HEK293 (cell line): ENCODE data around the gene NAALAD2.

Source experiments
- CTCF ChIA-PET: fragments of 350-600 bp; formaldehyde crosslinking; extraction: SDS; loops from one replicate; lab custom pipeline; 2021; ENCODE audit warnings: antibody characterized with exemption; lab: Yijun Ruan, JAX
- POLR2A ChIA-PET: fragments of 300-600 bp; formaldehyde crosslinking; extraction: SDS; loops from one replicate; lab custom pipeline; 2020; ENCODE audit warnings: antibody characterized with exemption, inconsistent platforms; lab: Yijun Ruan, JAX
- H3K27ac ChIP-seq: fragments of 200-500 bp; sonication (Bioruptor generic); 2 replicates; pipeline ENCODE4 v1.5.1; 2014; ENCODE audit warnings: low read depth, low read length, control low read depth, inconsistent platforms; ENCODE audit errors: extremely low read depth
- H3K36me3 ChIP-seq, 2 experiments: fragments of 200-500 bp in 1 of 2; sonication (Bioruptor generic) in 1 of 2; 1 replicate in 1 of 2; 2 replicates in 1 of 2; pipeline ENCODE4 v1.5.1; 2014 to 2017; ENCODE audit warnings: inconsistent platforms in 2 of 2, low read length in 2 of 2; ENCODE audit not compliant: control insufficient read depth in 2 of 2, insufficient read depth in 1 of 2
- H3K4me1 ChIP-seq: fragments of 200-500 bp; sonication (Bioruptor generic); 2 replicates; pipeline ENCODE4 v1.5.1; 2014; ENCODE audit warnings: mild to moderate bottlenecking, low read length, inconsistent platforms; ENCODE audit not compliant: control insufficient read depth, insufficient read depth
- H3K4me3 ChIP-seq: 2 replicates; pipeline ENCODE4 v1.5.1; 2011; ENCODE audit warnings: low read depth, mild to moderate bottlenecking, control low read depth, low read length, moderate library complexity
- H3K9me3 ChIP-seq: fragments of 200-500 bp; sonication (Bioruptor generic); 2 replicates; pipeline ENCODE4 v1.5.1; 2014; ENCODE audit warnings: low read depth, low read length, inconsistent platforms; ENCODE audit not compliant: control insufficient read depth, insufficient read depth
- GLIS2 ChIP-seq: fragments of 450-650 bp; formaldehyde crosslinking; IDR thresholded peaks from 2 replicates; pipeline ENCODE4 v1.5.1; 2016; ENCODE audit warnings: missing biosample characterization, missing genetic modification characterization
- HOXC10 ChIP-seq: sonication (generic); formaldehyde crosslinking; IDR thresholded peaks from 2 replicates; pipeline ENCODE4 v1.8.1; 2023; ENCODE audit warnings: mild to moderate bottlenecking, missing genetic modification reagents
- KLF17 ChIP-seq: fragments of 450-650 bp; formaldehyde crosslinking; IDR thresholded peaks from 2 replicates; pipeline ENCODE4 v1.5.1; 2016; ENCODE audit warnings: missing biosample characterization, missing genetic modification characterization
- MYNN ChIP-seq: fragments of 450-650 bp; formaldehyde crosslinking; IDR thresholded peaks from 2 replicates; pipeline ENCODE4 v1.5.1; 2016; ENCODE audit warnings: missing biosample characterization, missing genetic modification characterization, borderline replicate concordance
- OVOL3 ChIP-seq: fragments of 450-650 bp; formaldehyde crosslinking; IDR thresholded peaks from 2 replicates; pipeline ENCODE4 v1.5.1; 2016; ENCODE audit warnings: missing biosample characterization, missing genetic modification characterization
- SCRT1 ChIP-seq: fragments of 450-650 bp; formaldehyde crosslinking; IDR thresholded peaks from 2 replicates; pipeline ENCODE4 v1.5.1; 2016; ENCODE audit warnings: missing biosample characterization, missing genetic modification characterization, borderline replicate concordance
- SP7 ChIP-seq: fragments of 450-650 bp; formaldehyde crosslinking; IDR thresholded peaks from 2 replicates; pipeline ENCODE4 v1.5.1; 2016; ENCODE audit warnings: missing biosample characterization, missing genetic modification characterization
- ZFHX2 ChIP-seq: fragments of 450-650 bp; formaldehyde crosslinking; conservative IDR thresholded peaks from 2 replicates; pipeline ENCODE4 v1.5.1; 2016; ENCODE audit warnings: missing biosample characterization, missing genetic modification characterization
- ZNF10 ChIP-seq: fragments of 450-650 bp; formaldehyde crosslinking; IDR thresholded peaks from 2 replicates; pipeline ENCODE4 v1.5.1; 2017; ENCODE audit warnings: missing biosample characterization, missing genetic modification characterization
- ZNF140 ChIP-seq: fragments of 450-650 bp; formaldehyde crosslinking; IDR thresholded peaks from 2 replicates; pipeline ENCODE4 v1.5.1; 2016; ENCODE audit warnings: missing biosample characterization, missing genetic modification characterization
- ZNF155 ChIP-seq: fragments of 450-650 bp; formaldehyde crosslinking; IDR thresholded peaks from 2 replicates; pipeline ENCODE4 v1.5.1; 2016; ENCODE audit warnings: missing biosample characterization, missing genetic modification characterization
- ZNF157 ChIP-seq: fragments of 450-650 bp; formaldehyde crosslinking; IDR thresholded peaks from 2 replicates; pipeline ENCODE4 v1.5.1; 2016; ENCODE audit warnings: missing biosample characterization, missing genetic modification characterization
- ZNF18 ChIP-seq: fragments of 450-650 bp; formaldehyde crosslinking; IDR thresholded peaks from 2 replicates; pipeline ENCODE4 v1.5.1; 2016; ENCODE audit warnings: missing biosample characterization, missing genetic modification characterization
- ZNF19 ChIP-seq: fragments of 450-650 bp; formaldehyde crosslinking; IDR thresholded peaks from 2 replicates; pipeline ENCODE4; 2016; ENCODE audit warnings: missing biosample characterization, missing genetic modification characterization, low read depth
- ZNF426 ChIP-seq: fragments of 450-650 bp; formaldehyde crosslinking; IDR thresholded peaks from 2 replicates; pipeline ENCODE4 v1.5.1; 2017; ENCODE audit warnings: missing biosample characterization, missing genetic modification characterization, mild to moderate bottlenecking, inconsistent platforms, moderate library complexity
- ZNF548 ChIP-seq: fragments of 450-650 bp; formaldehyde crosslinking; IDR thresholded peaks from 2 replicates; pipeline ENCODE4 v1.5.1; 2016; ENCODE audit warnings: missing biosample characterization, missing genetic modification characterization
- ZNF571 ChIP-seq: fragments of 450-650 bp; formaldehyde crosslinking; IDR thresholded peaks from 2 replicates; pipeline ENCODE4 v1.5.0; 2017; ENCODE audit warnings: missing biosample characterization, missing genetic modification characterization
- ZNF670 ChIP-seq: fragments of 450-650 bp; formaldehyde crosslinking; IDR thresholded peaks from 2 replicates; pipeline ENCODE4 v1.5.1; 2016; ENCODE audit warnings: missing biosample characterization, missing genetic modification characterization, low read depth
- ZNF692 ChIP-seq: fragments of 450-650 bp; formaldehyde crosslinking; IDR thresholded peaks from 2 replicates; pipeline ENCODE4 v1.5.1; 2016; ENCODE audit warnings: missing biosample characterization, missing genetic modification characterization

The NAALAD2 gene

GRCh38 chr11:90213322-90213721, 78.9 kb downstream of the NAALAD2 start:
- TF ChIP-seq ZNF140 (tag by site-specific recombination) (no peak), ZFHX2 (tag by site-specific recombination) (no peak), SCRT1 (tag by site-specific recombination) (no peak), ZNF426 (tag by site-specific recombination) (no peak), OVOL3 (tag by site-specific recombination) (no peak), ZNF692 (tag by site-specific recombination) (no peak), ZNF19 (tag by site-specific recombination) (no peak), ZNF157 (tag by site-specific recombination) (no peak), KLF17 (tag by site-specific recombination) (no peak), ZNF155 (tag by site-specific recombination) (no peak), ZNF548 (tag by site-specific recombination) (no peak), GLIS2 (tag by site-specific recombination) (no peak), ZNF571 (tag by site-specific recombination) (no peak), MYNN (tag by site-specific recombination) (no peak), HOXC10 (CRISPR knock-in tag) (no peak)
- CTCF ChIA-PET = interaction anchor here (2.1 kb wide), 1 partner anchor 8 kb away, joined by 17 read pairs; no protein-coding TSS in a partner anchor

GRCh38 chr11:90216611-90217010, 82.1 kb downstream of the NAALAD2 start:
- no peak overlapping the region for H3K4me3 ChIP-seq
- H3K4me1 ChIP-seq = no peaks in the 10 kb centered on the region
- CTCF ChIA-PET = no interaction called here
- no peak overlapping the region for H3K27ac ChIP-seq
- H3K9me3 ChIP-seq = no peaks in the 10 kb centered on the region
- POLR2A ChIA-PET = no interaction called here
- no peak for TF ChIP-seq ZNF670
- peaks cover 8 to 42% of the 10 kb centered on the region in 2 experiments; a peak in 2 of 3 replicates for H3K36me3 ChIP-seq

More at GRCh38 chr11:90213322-90213721, 78.9 kb downstream of the NAALAD2 start:
- Histone ChIP-seq H3K9me3 (no peaks in the 10 kb centered on the region), H3K4me1 (no peaks in the 10 kb centered on the region), H3K36me3 (peaks cover 10 to 69% of the 10 kb centered on the region in 2 experiments), H3K27ac (no peak overlapping the region), H3K4me3 (no peak overlapping the region)
- POLR2A ChIA-PET = no interaction called here

- CTCF ChIA-PET = interaction anchor here (0.6 to 0.8 kb wide), 3 partner anchors 18 to 81 kb away, joined by 3 to 4 read pairs (median 4); no protein-coding TSS in a partner anchor
- TF ChIP-seq SP7 (tag by site-specific recombination) (no peak), ZNF10 (tag by site-specific recombination) (no peak), ZNF18 (tag by site-specific recombination) (peak; percentile 46; the same call in 1 of the 2 replicates)
These were observed 84.1 kb downstream of the NAALAD2 start for GRCh38 chr11:90218606-90219005.

More at GRCh38 chr11:90218606-90219005, 84.1 kb downstream of the NAALAD2 start:
- Histone ChIP-seq H3K36me3 (peaks cover 8 to 22% of the 10 kb centered on the region in 2 experiments; a peak in 2 of 3 replicates), H3K4me1 (no peaks in the 10 kb centered on the region), H3K9me3 (no peaks in the 10 kb centered on the region), H3K4me3 (no peak overlapping the region), H3K27ac (no peak overlapping the region)
- POLR2A ChIA-PET = interaction anchor here (0.7 kb wide), 1 partner anchor 31 kb away, joined by 3 read pairs; no protein-coding TSS in a partner anchor
